Endothelial cell (in vitro differentiated cells): ENCODE measurements around the gene PPIH. TPM values are rescaled to one million over a fixed set of nuclear protein-coding genes. Genes with fewer than 3 reads are reported as not detected.

Source experiments
- DNase-seq: peaks from one replicate; pipeline ENCODE4 v3.0.0; 2021; ENCODE audit warnings: low spot score
- H3K27ac Mint-ChIP-seq: one replicate; pipeline ENCODE4 v1.8.0; 2021; ENCODE audit warnings: mixed read lengths, inconsistent platforms; ENCODE audit not compliant: unreplicated experiment
- H3K27me3 Mint-ChIP-seq: one replicate; pipeline ENCODE4 v1.8.0; 2021; ENCODE audit warnings: mild to moderate bottlenecking, moderate library complexity, mixed read lengths, inconsistent platforms; ENCODE audit not compliant: unreplicated experiment
- H3K36me3 Mint-ChIP-seq: one replicate; pipeline ENCODE4 v1.8.0; 2021; ENCODE audit warnings: mild to moderate bottlenecking, low read depth, mixed read lengths, inconsistent platforms; ENCODE audit not compliant: unreplicated experiment
- H3K4me1 Mint-ChIP-seq: one replicate; pipeline ENCODE4 v1.8.0; 2021; ENCODE audit warnings: mild to moderate bottlenecking, mixed read lengths, inconsistent platforms; ENCODE audit not compliant: unreplicated experiment
- H3K4me3 Mint-ChIP-seq: one replicate; pipeline ENCODE4 v1.8.0; 2021; ENCODE audit warnings: mild to moderate bottlenecking, mixed read lengths, inconsistent platforms; ENCODE audit not compliant: unreplicated experiment
- H3K9me3 Mint-ChIP-seq: one replicate; pipeline ENCODE4 v1.8.0; 2021; ENCODE audit warnings: mixed read lengths, inconsistent platforms; ENCODE audit not compliant: unreplicated experiment
- CTCF ChIP-seq: fragments of 200-600 bp; sonication (generic); IDR thresholded peaks from one replicate; pipeline ENCODE4 v1.5.0; 2021; ENCODE audit warnings: antibody characterized with exemption; ENCODE audit not compliant: unreplicated experiment
- total RNA-seq: library from RNA; stranded (reverse); fragmentation: NEBNext Ultra II Directional; extraction: Animal tissue kit (Norgen Biotek cat#: 25700); gene quantifications from one replicate; pipeline ENCODE4 v1.2.1, GENCODE V29; 2021; ENCODE audit not compliant: unreplicated experiment

PPIH gene
- total RNA-seq, 1 donor from 2014 or later: 37.4 TPM

DNA sequence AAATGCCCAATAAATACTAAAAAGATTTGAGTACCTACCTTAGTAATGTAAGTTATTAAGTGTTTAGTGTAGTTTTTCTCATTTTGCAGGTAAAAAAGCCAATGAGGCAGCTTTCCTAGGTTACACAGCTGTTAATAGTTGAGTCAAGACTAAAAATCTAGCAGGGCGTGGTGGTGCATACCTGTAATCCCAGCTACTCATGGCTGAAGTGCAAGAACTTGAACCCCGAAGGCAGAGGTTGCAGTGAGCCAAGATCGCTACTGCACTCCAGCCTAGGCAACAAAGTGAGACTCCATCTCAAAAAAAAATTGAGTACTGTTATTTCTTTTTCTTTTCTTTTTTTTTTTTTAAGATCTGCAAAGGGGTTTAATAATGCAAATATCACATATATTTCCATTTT is 31.7 kb downstream of the PPIH start:
- H3K4me3 Mint-ChIP-seq: no peak overlapping the region
- H3K4me1 Mint-ChIP-seq: peaks cover 17% of the 10 kb centered on the region
- no peaks in the 10 kb centered on the region for H3K9me3 Mint-ChIP-seq
- DNase-seq: no peak
- peaks cover 3% of the 10 kb centered on the region for H3K36me3 Mint-ChIP-seq
- no peak for TF ChIP-seq CTCF
- H3K27me3 Mint-ChIP-seq: no peaks in the 10 kb centered on the region
- H3K27ac Mint-ChIP-seq: no peak overlapping the region

- H3K36me3 Mint-ChIP-seq: peaks cover 10% of the 10 kb centered on the region
- no peaks in the 10 kb centered on the region for H3K9me3 Mint-ChIP-seq
- no peaks in the 10 kb centered on the region for H3K27me3 Mint-ChIP-seq
- H3K27ac Mint-ChIP-seq: no peak overlapping the region
- H3K4me1 Mint-ChIP-seq: peaks cover 11% of the 10 kb centered on the region
- DNase-seq: no peak
- no peak overlapping the region for H3K4me3 Mint-ChIP-seq
- no peak for TF ChIP-seq CTCF
These were observed 32.4 kb downstream of the PPIH start for GRCh38 chr1:42690477-42691156.

DNA sequence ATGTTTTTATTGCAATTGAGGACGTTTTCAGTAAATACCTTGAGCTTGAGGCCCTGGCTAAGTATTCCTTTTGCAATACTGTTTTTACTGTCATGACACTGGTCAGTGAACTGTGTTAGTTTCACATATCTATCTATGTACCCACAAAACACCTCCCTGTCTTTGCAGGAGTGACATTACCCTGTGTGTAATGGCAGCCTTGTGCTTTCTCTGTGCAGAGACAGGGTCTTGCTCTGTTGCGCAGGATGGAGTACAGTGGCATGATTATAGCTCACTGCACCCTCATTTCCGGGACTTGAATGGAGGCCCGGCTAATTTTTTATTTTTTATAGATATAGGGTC is 32.9 kb downstream of the PPIH start:
- peaks cover 11% of the 10 kb centered on the region for H3K4me1 Mint-ChIP-seq
- H3K4me3 Mint-ChIP-seq: no peak overlapping the region
- H3K27me3 Mint-ChIP-seq: no peaks in the 10 kb centered on the region
- no peak overlapping the region for H3K27ac Mint-ChIP-seq
- TF ChIP-seq CTCF: no peak
- H3K36me3 Mint-ChIP-seq: peaks cover 15% of the 10 kb centered on the region
- DNase-seq: no peak
- H3K9me3 Mint-ChIP-seq: no peaks in the 10 kb centered on the region

DNA sequence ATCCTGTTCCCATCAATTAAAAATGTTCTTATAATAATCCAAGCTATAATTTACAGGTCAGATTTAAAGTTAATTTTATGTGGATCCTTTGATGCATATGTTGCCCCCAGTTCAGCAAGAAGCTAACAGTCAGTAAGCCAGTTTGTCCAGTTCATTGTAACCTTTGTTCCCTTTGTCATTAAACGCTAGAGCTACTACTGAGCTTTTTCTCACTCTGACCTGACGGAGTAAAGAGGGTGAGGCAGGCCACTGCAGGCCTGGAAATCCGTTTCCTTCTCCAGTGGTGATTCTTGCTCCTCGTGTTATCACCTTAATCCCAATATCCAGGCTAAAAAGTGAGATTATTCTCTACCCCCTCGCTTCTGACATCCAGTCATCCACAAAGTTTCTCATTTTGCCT is 34.2 kb downstream of the PPIH start:
- no peak for TF ChIP-seq CTCF
- no peaks in the 10 kb centered on the region for H3K9me3 Mint-ChIP-seq
- no peaks in the 10 kb centered on the region for H3K27me3 Mint-ChIP-seq
- H3K27ac Mint-ChIP-seq: no peak overlapping the region
- no peak for DNase-seq
- H3K4me3 Mint-ChIP-seq: no peak overlapping the region
- H3K4me1 Mint-ChIP-seq: peaks cover 11% of the 10 kb centered on the region
- peaks cover 22% of the 10 kb centered on the region for H3K36me3 Mint-ChIP-seq

GRCh38 chr1:42692911-42693310 is 34.7 kb downstream of the PPIH start:
- Mint-ChIP-seq H3K27me3 (no peaks in the 10 kb centered on the region), H3K36me3 (peaks cover 27% of the 10 kb centered on the region), H3K4me3 (no peak overlapping the region), H3K9me3 (no peaks in the 10 kb centered on the region), H3K27ac (no peak overlapping the region), H3K4me1 (peaks cover 11% of the 10 kb centered on the region)
- no peak for DNase-seq
- TF ChIP-seq CTCF: no peak
